A549 (cell line): Measurements from ENCODE around the gene ZNF618. TPM values are rescaled to one million over a fixed set of nuclear protein-coding genes. Genes with fewer than 3 reads are reported as not detected.

Experiments used
- ATAC-seq, 2 experiments: fragments of 200-7000 bp in 1 of 2; fragments of >200 bp in 1 of 2; cut with Nextera tagmentation in 1 of 2; cut with Tn5 transposase in 1 of 2; 3 replicates each; pipeline versions ENCODE4 v1.8.0 to v1.9.1; 2018 to 2020; ENCODE audit warnings: mild to moderate bottlenecking in 1 of 2, moderate library complexity in 1 of 2
- CTCF ChIA-PET: fragments of 300-600 bp; sonication (Branson Sonifier 250); formaldehyde crosslinking; extraction: SDS; loops from one replicate; lab custom pipeline; 2021; ENCODE audit warnings: antibody characterized with exemption, inconsistent platforms; lab: Yijun Ruan, JAX
- POLR2A ChIA-PET: fragments of 350-600 bp; formaldehyde crosslinking; extraction: SDS; loops from one replicate; lab custom pipeline; 2021; ENCODE audit warnings: antibody characterized with exemption, inconsistent platforms; lab: Yijun Ruan, JAX
- DNase-seq, 2 experiments: peaks; one replicate each; pipeline versions ENCODE4 v3.0.0 to v3.0.0-alpha.2; 2011 to 2016; ENCODE audit warnings: low read depth in 1 of 2, low spot score in 1 of 2
- FAIRE-seq: peaks from 2 replicates; lab custom pipeline; 2011; peaks lifted over from hg19 to GRCh38; lab: Jason Lieb, UNC
- H3K27ac ChIP-seq, 2 experiments: fragments of >200 bp; sonication (Bioruptor Twin); formaldehyde crosslinking; 3 replicates each; pipeline ENCODE4 v1.5.1; 2016 to 2017
- H3K4me1 ChIP-seq: fragments of >200 bp; sonication (Bioruptor Twin); formaldehyde crosslinking; 3 replicates; pipeline ENCODE4 v1.6.1; 2016
- H3K4me2 ChIP-seq: fragments of >200 bp; sonication (Bioruptor Twin); formaldehyde crosslinking; 3 replicates; pipeline ENCODE4 v1.6.1; 2016
- H3K4me3 ChIP-seq: fragments of >200 bp; sonication (Bioruptor Twin); formaldehyde crosslinking; 3 replicates; pipeline ENCODE4 v1.5.1; 2016
- H3K9me3 ChIP-seq: fragments of >200 bp; sonication (Bioruptor Twin); formaldehyde crosslinking; 3 replicates; pipeline ENCODE4 v1.6.1; 2016
- HEYL ChIP-seq: fragments of 250-450 bp; sonication (Bioruptor Pico); IDR thresholded peaks from 2 replicates; pipeline ENCODE4 v1.8.0; 2021; ENCODE audit warnings: mild to moderate bottlenecking, moderate library complexity
- NPAS2 ChIP-seq: fragments of 250-450 bp; sonication (Bioruptor Pico); IDR thresholded peaks from 2 replicates; pipeline ENCODE4 v1.8.0; 2022; ENCODE audit warnings: mild to moderate bottlenecking, moderate library complexity, borderline replicate concordance
- NR3C1 ChIP-seq: fragments of >200 bp; sonication (Bioruptor Twin); formaldehyde crosslinking; IDR thresholded peaks from 3 replicates; pipeline ENCODE4 v1.6.1; 2017
- RAD21 ChIP-seq, 2 experiments: fragments of >200 bp in 1 of 2; sonication (Bioruptor Twin) in 1 of 2; formaldehyde crosslinking in 1 of 2; IDR thresholded peaks in 1 of 2; conservative IDR thresholded peaks in 1 of 2; 2 replicates in 1 of 2; 3 replicates in 1 of 2; pipeline ENCODE4 v1.6.1; 2012 to 2018; ENCODE audit warnings: inconsistent platforms in 1 of 2
- RNF2 ChIP-seq: fragments of 200-600 bp; sonication (generic); IDR thresholded peaks from 2 replicates; pipeline ENCODE4 v1.6.1; 2016; ENCODE audit warnings: low read depth, mild to moderate bottlenecking, antibody characterized with exemption, moderate library complexity, borderline replicate concordance
- SREBF2 ChIP-seq: fragments of 450-650 bp; IDR thresholded peaks from 2 replicates; pipeline ENCODE4 v1.6.1; 2014; ENCODE audit warnings: mild to moderate bottlenecking, moderate library complexity
- TP53 ChIP-seq: fragments of 250-450 bp; sonication (Bioruptor Pico); IDR thresholded peaks from 2 replicates; pipeline ENCODE4 v1.5.0; 2021; ENCODE audit warnings: mild to moderate bottlenecking, moderate library complexity
- ZFP36 ChIP-seq: fragments of 450-650 bp; IDR thresholded peaks from 2 replicates; pipeline ENCODE4 v1.6.1; 2014; ENCODE audit warnings: borderline replicate concordance; ENCODE audit not compliant: partially characterized antibody
- WGBS: methylation state at CpG from one replicate; pipeline ENCODE4 v1.1.6; 2017; ENCODE audit errors: missing lambda C conversion rate; 5-methylcytosine and 5-hydroxymethylcytosine counted together
- polyA plus RNA-seq, 4 experiments: library from polyadenylated mRNA; depleted of rRNA in 3 of 4; stranded (reverse); fragments of >200 nt; fragmentation: RNase III in 1 of 4; extraction: RNeasy Plus Mini Kit Qiagen cat#74134 plus additional on column Dnase treatment in 1 of 4; gene quantifications; 2 replicates in 3 of 4; 3 replicates in 1 of 4; pipeline ENCODE4 v1.2.3, GENCODE V29; 2011 to 2017
- TF ChIP-seq, protein P1 (sequence below): IDR thresholded peaks from 2 replicates; pipeline ENCODE4 v1.6.1; 2012
- TF ChIP-seq, protein P2 (sequence below): fragments of 250-450 bp; sonication (Bioruptor Pico); IDR thresholded peaks from 2 replicates; pipeline ENCODE4 v1.5.0; 2020; ENCODE audit warnings: low read depth, mild to moderate bottlenecking, moderate library complexity
- TF ChIP-seq, protein P3 (sequence below): fragments of 200-600 bp; sonication (generic); IDR thresholded peaks from 2 replicates; pipeline ENCODE4 v1.6.1; 2016; ENCODE audit warnings: antibody characterized with exemption, mild to moderate bottlenecking, moderate library complexity

ZNF618 gene
- polyA plus RNA-seq, 2 of the 4 experiments (the other 2 are of a cell fraction), result 9.0 to 10.0 TPM

DNA sequence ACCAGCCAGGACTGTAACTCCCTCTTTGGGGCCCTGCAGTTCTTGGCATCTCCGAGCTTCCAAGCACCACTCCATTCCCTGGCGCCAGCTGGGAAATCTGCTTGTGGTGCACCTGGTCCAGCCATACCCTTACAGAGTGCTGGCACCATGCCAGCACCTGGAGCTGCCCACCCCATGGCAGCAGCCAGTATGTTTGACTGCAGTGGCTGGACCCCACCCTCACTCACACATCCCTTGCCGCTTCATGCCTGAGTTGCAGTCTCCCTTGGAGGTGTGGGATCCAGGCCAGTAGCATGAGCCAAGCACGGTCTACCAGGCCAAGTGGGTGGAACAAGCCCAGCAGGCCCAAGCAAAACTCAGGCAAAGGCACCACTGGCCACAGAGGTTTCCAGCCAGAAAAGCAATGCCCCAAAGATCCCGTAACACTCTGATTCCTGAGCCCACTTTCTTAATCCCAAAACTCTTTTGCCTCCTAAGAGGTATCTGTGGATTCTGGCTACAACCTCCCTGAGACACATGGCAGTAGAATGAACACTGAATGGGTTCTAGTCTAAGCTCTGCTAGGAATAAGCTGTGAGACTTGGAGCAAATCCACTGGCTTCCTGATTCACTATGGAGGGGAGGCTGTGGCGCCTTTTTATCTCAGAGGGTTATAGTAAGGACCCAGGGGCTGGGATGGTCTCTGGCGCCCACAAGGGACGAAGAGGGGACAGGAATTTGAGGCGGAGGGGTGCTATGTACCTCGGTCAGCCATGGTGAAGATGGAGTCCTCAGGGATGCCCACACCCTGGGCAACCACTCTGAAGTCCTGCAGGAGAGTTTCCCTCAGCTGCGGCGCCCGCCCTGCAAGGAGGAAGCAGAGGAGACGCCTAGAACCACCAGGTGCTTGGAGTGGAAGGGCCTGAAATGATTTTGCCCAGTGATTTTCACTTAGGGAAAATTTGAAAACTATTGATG, 196.4 kb downstream of the ZNF618 start:
- Histone ChIP-seq H3K4me3 (no peak overlapping the region), H3K4me2 (no peak overlapping the region), H3K4me1 (peaks cover 8% of the 10 kb centered on the region), H3K27ac (peak overlapping the region in 1 of 2 experiments; percentile 19; a peak in 2 of 6 replicates), H3K9me3 (no peaks in the 10 kb centered on the region)
- ChIA-PET POLR2A (no interaction called here), CTCF (interaction anchor here (0.6 to 4.7 kb wide), 10 partner anchors 10 to 638 kb away, joined by 3 to 40 read pairs (median 4); no protein-coding TSS in a partner anchor)
- 91% methylated on average over 14 of the region's 14 CpGs for WGBS
- TF ChIP-seq RAD21 (conservative IDR thresholded peaks at IDR 0.05 in 1 of 2, IDR thresholded peaks at IDR 0.05 in 1 of 2) (peak in 1 of 2 experiments; percentile 32; a peak in 1 of 5 replicates), TP53 (no peak), NPAS2 (CRISPR knock-in tag) (no peak)
- TF ChIP-seq, protein P1, sequence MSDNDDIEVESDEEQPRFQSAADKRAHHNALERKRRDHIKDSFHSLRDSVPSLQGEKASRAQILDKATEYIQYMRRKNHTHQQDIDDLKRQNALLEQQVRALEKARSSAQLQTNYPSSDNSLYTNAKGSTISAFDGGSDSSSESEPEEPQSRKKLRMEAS, result no peak
- DNase-seq (no peak), FAIRE-seq (no peak), ATAC-seq (peak in 1 of 2 experiments; percentile 19; a peak in 3 of 6 replicates)

DNA sequence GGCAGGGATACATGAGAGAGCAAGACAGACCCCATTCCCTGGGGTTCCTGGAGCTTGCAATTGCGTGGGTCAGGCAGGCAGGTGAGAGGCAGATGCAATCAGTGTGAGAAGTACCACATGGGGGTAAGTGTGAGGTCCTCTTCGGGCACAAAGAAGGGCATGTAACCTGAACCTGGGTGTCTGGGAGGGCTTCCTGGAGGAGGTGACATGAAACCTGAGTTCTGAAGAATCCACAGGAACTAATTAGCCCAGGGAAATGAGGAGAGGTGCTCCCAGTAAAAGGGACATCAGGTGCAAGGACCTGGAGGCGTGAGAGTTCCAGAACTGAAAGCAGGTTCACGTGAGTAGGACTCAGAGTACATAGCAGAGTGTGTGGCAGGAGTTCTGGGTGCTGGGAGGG, 199.5 kb downstream of the ZNF618 start:
- ATAC-seq (no peak), FAIRE-seq (no peak), DNase-seq (no peak)
- ChIA-PET CTCF (interaction anchor here (1.3 kb wide), 1 partner anchor 41 kb away, joined by 3 read pairs; no protein-coding TSS in a partner anchor), POLR2A (no interaction called here)
- Histone ChIP-seq H3K4me1 (peaks cover 40% of the 10 kb centered on the region), H3K27ac (peak overlapping the region in 1 of 2 experiments; percentile 94; a peak in 3 of 6 replicates), H3K4me2 (no peak overlapping the region), H3K9me3 (no peaks in the 10 kb centered on the region), H3K4me3 (no peak overlapping the region)
- TF ChIP-seq, protein P2, sequence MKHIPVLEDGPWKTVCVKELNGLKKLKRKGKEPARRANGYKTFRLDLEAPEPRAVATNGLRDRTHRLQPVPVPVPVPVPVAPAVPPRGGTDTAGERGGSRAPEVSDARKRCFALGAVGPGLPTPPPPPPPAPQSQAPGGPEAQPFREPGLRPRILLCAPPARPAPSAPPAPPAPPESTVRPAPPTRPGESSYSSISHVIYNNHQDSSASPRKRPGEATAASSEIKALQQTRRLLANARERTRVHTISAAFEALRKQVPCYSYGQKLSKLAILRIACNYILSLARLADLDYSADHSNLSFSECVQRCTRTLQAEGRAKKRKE (CRISPR knock-in tag), result no peak
- TF ChIP-seq ZFP36, result peak; percentile 63
- 91% methylated on average over 4 of the region's 4 CpGs for WGBS

DNA sequence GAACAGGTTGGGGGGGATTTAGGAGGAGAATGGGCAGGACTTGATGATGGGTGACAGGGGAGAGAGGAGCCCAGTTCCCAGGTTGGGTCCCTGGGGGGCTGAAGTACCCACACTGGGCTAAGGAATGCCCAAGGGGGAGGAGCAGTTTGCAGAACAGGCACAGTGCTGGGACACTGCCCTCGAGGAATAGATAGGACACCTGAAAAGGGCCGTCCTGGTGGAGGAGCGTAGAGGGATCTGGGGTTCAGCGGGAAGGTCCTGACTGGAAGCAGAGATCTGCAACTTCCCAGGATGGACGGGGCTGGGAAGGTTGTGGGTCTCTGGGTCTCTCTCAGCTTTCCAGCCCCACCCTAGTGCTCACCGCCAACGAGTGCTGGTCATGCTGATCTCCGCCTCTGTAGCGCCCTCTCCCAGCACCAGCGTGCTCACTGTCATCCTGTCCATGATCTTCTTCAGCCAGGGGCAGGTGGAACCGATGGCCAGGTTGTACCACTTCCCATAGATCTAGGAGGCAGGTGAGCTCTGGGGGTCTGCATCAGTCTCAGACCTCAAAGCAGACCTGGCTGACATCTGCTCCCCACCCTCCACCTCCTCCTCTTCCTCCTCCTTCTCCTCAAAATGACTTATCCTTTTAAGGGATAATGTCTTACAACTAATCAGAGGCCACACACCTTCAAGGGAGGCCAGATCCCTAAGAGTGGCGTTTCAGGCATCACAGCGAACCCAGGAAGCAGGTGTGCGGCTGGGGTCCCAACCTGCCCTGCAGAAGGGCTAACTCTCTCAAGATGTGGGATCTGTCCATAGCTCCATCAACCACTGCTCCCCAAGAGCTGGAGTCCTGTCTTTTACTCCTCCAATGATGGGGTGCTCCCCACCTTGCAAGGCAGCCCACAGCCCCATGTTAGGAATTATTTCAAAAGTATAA, 200.4 kb downstream of the ZNF618 start:
- TF ChIP-seq, protein P3, sequence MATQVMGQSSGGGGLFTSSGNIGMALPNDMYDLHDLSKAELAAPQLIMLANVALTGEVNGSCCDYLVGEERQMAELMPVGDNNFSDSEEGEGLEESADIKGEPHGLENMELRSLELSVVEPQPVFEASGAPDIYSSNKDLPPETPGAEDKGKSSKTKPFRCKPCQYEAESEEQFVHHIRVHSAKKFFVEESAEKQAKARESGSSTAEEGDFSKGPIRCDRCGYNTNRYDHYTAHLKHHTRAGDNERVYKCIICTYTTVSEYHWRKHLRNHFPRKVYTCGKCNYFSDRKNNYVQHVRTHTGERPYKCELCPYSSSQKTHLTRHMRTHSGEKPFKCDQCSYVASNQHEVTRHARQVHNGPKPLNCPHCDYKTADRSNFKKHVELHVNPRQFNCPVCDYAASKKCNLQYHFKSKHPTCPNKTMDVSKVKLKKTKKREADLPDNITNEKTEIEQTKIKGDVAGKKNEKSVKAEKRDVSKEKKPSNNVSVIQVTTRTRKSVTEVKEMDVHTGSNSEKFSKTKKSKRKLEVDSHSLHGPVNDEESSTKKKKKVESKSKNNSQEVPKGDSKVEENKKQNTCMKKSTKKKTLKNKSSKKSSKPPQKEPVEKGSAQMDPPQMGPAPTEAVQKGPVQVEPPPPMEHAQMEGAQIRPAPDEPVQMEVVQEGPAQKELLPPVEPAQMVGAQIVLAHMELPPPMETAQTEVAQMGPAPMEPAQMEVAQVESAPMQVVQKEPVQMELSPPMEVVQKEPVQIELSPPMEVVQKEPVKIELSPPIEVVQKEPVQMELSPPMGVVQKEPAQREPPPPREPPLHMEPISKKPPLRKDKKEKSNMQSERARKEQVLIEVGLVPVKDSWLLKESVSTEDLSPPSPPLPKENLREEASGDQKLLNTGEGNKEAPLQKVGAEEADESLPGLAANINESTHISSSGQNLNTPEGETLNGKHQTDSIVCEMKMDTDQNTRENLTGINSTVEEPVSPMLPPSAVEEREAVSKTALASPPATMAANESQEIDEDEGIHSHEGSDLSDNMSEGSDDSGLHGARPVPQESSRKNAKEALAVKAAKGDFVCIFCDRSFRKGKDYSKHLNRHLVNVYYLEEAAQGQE, result no peak
- TF ChIP-seq NR3C1 (no peak), RNF2 (no peak), HEYL (CRISPR knock-in tag) (no peak), SREBF2 (no peak), ZFP36 (no peak)
- TF ChIP-seq, all 56 proteins: peak for 0
- FAIRE-seq, result no peak
- POLR2A ChIA-PET, result no interaction called here

More for the DNA sequence above, 200.4 kb downstream of the ZNF618 start:
- no peak for DNase-seq
- CTCF ChIA-PET, result interaction anchor here (10.1 kb wide), 1 partner anchor 216 kb away, joined by 191 read pairs; no protein-coding TSS in a partner anchor
- Histone ChIP-seq H3K4me3 (no peak overlapping the region), H3K27ac (peak overlapping the region; percentile 93 to 94; a peak in 4 of 6 replicates), H3K4me1 (peaks cover 45% of the 10 kb centered on the region), H3K4me2 (no peak overlapping the region), H3K9me3 (no peaks in the 10 kb centered on the region)
- ATAC-seq, result no peak
- 89% methylated on average over 13 of the region's 14 CpGs for WGBS
